GM18507 (cell line): ENCODE data around the gene ZNF318.
"Not testable (repeated sequence)": the region's sequence is repeated elsewhere in the genome, so short reads cannot be mapped to it uniquely, and the experiment has no call there.

Experiments
- DNase-seq: peaks from one replicate; pipeline ENCODE4 v3.0.0; 2011; ENCODE audit warnings: low read depth; ENCODE audit not compliant: insufficient read length; ENCODE audit errors: extremely low spot score
- FAIRE-seq: peaks from 2 replicates; lab custom pipeline; 2011; peaks lifted over from hg19 to GRCh38; lab: Jason Lieb, UNC

The ZNF318 gene

DNA sequence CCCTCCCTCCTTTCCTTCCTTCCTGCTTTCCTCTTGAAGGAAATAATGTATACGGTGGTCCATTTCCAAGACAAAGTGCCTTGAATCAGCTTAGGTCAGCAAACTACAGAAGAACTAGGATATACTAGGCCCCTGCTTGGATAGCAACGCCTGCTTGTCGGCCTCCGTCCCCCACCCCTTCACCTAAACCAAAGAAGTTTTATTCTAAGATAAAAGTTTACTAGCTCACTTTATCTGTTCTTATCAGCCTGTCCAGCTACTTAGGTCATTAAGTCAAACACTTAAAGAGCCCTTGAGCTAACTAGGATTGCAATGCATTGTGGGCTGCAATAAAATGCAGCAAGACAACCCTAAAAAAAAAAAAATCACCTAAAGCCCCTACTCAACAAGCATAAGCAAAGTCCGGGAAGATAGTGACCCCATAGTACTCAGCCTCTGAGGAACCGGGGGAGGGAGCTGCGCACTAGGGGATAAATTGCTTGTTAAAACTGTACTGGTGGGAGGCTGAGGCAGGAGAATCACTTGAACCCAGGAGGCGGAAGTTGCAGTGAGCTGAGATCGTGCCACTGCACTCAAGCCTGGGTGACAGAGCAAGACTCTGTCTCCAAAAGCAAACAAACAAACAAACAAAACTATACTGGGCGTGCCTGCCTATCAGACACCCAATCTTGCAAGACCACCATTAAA, 21.4 kb upstream of the ZNF318 start:
- DNase-seq, FAIRE-seq: not testable (repeated sequence)

DNA sequence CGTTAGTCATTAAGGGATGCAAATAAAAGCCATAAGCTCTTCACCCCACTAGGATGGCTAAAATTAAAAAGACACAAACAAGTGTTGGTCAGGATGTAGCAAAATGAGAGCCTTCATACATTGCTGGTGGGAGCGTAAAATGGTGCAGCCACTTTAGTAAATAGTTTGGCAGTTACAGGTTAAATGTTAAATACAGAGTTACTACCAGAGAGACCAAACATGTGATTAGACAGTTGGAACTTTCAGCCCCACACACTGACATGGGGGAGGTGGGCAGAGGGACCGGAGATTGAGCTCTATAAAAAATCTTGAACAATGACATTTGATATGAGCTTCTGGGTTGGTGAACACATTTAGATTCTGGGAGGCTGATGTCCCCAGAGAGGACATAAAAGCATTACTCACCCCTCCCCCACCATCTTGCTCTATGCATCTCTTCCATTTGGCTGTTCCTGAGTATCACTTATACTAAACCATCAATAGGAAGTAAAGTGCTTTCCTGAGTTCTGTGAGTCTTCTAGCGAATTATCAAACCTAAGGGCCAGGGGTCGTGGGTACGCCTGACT, 20.4 kb upstream of the ZNF318 start:
- no peak for FAIRE-seq
- DNase-seq: no peak

DNA sequence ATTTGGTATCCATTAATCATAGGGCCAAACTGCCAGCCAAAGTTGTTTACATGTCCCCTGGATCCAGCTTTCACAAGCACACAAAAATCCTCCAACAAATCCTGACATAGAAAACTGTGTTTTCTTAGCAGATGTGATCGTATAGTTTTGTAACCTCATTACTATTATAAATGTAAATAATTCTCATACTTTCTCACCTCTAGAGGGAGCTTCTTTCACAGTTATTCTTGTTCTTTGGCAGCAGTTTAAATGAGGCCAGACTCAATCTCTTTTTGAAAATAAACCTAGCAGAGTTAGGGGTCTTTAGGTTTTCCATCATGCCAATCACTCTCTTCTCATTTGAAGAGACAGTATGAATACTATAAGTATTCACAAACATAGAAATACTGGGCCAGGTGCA, 17.0 kb upstream of the ZNF318 start:
- FAIRE-seq (peak; percentile 63), DNase-seq (no peak)

DNA sequence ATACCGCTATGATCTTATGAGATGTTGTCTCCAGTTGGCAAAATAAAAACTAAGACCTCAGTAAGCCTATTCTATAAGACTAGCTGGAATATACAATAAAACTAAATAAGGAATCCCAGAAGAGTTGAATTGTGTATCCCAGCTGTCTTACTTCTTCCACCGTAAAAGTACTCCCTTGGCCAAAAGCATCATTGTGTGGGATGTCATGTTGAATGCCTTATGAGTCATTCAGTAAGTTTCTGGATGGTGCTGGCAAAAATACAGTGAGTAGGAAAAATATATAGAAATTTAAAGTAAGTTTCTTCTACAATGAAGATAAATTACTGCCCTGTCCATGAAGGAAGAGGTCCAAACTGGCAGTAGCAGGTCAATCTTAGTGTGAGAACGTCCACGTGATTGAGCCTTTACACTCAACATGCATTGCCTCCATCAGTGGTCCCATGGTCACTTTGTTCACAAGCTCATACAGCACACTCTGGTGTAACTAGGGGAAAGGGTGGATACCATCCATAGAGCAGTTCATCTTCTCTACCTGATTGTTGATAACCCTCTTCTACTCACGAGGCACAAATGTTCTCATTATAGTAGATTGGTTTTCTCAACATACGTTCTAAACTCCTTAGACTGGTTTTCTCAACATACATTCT, 13.7 kb upstream of the ZNF318 start:
- DNase-seq (no peak), FAIRE-seq (no peak)

DNA sequence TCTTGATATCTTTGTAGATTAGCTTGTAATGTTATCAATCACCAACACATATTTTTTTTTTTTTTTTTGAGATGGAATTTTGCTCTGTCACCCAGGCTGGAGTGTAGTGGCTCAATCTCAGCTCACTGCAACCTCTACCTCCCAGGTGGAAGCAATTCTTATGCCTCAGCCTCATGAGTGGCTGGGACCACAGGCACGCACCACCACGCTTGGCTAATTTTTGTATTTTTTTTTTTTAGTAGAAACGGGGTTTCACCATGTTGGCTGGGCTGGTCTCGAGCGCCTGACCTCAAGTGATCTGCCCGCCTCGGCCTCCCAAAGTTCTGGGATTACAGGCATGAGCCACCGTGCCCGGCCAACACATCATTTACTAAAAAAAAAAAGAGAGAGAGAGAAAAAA, 11.4 kb upstream of the ZNF318 start:
- not testable (repeated sequence) for DNase-seq, FAIRE-seq

DNA sequence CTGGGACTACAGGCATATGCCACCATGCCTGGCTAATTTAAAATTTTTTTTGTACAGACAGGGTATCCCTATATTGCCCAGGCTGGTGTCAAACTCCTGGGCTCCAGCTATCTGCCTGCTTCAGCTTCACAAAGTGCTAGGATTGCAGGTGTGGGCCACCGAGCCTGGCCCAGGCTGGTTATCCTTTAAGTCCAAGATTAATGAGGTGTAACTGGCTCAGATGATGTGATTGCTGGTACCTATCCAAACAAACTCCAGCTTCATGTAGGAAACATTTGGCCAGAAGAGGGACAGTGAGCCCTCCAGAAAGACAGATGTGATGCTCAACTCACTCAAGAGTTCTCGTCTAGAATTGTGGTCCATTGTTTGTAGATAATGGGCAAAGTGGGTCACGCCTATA, 9.2 kb upstream of the ZNF318 start:
- FAIRE-seq: no peak
- no peak for DNase-seq

DNA sequence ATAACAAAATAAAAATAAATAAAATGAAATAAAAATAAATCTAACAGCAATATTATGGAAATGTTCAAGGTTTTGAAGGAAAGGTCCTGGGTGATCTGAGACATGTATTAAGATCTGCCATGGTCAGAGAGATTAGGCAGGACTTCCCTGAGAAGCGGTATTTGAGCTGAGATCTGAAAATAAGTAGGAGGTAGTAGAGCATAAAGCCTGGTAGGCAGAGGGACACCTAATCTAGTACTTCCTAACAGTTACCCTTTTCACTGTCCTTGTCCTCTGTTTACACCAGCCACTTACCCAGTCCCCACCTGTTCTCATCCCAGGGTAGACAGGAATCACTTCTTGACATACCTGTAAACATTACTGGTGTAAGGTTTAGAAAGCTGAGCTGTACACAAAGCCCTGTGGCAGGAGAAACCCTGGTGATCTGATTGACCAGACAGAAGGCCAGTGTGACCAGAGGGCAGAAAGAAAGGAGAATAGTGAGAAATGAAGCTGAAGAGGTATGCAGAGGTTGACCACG, 8.3 kb upstream of the ZNF318 start:
- no peak for DNase-seq
- peak; percentile 77 for FAIRE-seq

DNA sequence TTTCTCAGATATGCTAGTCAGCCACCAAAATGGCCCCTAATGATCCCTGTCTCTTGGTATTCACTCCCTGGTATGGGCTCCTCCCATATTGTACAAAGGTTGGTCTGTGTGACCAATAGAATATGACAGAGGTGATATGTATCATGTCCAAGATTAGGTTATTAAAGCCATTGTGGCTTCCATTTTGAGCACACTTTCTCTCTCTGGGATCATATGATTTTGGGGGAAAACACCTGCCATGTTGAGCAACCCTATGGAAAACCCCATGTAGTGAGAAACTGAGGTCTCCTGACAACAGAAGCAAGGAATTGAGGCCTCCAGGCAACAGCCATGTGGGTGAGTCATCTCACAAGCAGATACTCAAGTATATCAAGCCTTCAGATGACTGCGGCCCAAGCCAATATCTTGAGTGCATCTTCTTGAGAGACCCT, 7.1 kb upstream of the ZNF318 start:
- FAIRE-seq (peak; percentile 85), DNase-seq (no peak)

DNA sequence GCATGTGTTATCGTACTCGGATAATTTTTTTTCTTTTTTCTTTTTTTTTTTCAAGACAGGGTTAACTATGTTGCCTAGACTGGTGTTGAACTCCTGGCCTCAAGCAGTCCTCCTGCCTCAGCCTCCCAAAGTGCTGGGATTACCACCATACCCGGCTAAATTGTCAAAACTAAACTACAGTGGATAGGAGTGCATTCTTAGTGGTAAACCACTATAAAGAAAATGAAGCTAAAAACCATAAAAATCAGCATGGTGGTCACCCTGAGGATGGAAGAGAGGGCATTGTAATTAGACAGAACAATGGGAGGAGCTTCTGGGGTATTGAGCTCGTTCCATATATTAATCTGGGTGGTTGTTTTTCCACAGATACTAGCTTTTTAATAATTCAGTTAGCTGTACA, 6.2 kb upstream of the ZNF318 start:
- no peak for FAIRE-seq
- no peak for DNase-seq

DNA sequence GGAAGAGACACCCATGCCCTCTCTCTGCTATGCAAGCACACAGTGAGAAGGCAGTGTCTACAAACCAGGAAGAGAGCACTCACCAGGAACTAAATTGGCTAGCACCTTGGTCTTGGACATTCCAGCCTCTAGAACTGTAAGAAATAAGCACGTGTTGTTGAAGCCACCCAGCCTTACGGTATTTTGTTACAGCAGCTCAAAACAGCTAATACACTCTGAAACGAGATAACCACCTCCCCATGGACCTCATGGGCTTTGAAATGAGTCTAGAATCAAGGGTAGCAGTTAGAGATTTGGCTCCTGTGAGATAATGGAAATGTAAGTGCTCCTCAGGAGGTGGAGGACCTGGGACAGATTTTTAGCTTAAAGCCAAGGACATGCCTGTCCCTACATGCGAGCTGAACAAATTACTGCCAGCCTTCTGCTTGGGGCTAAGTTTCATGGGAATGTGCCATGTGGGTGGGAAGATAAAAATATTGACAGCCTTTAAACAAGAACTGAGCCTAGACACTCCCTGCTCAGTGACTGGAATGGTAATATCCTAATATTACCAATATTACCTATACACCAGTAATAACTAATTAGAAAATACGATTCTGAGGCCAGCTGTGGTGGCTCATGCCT, 3.9 kb upstream of the ZNF318 start:
- FAIRE-seq (peak; percentile 21), DNase-seq (no peak)

DNA sequence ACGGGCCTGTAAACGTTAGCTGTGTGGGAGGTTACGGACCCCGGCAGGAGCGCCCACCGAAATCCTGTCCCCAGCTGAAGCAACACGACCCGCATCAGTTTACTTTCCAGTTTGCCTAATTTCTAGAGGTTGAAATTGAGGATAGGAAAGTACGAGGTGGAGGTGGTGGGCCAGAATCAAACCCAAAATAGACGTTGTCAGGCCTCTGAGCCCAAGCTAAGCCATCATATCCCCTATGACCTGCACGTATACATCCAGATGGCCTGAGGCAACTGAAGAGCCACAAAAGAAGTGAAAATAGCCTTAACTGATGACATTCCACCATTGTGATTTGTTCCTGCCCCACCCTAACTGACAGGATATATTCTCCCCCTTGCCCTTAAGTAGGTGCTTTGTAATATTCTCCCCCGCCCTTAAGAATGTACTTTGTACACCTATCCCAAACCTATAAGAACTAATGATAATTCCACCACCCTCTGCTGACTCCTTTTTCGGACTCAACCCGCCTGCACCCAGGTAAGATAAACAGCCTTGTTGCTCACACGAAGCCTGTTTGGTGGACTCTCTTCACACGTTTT, 645 bp upstream of the ZNF318 start:
- not testable (repeated sequence) for DNase-seq, FAIRE-seq

DNA sequence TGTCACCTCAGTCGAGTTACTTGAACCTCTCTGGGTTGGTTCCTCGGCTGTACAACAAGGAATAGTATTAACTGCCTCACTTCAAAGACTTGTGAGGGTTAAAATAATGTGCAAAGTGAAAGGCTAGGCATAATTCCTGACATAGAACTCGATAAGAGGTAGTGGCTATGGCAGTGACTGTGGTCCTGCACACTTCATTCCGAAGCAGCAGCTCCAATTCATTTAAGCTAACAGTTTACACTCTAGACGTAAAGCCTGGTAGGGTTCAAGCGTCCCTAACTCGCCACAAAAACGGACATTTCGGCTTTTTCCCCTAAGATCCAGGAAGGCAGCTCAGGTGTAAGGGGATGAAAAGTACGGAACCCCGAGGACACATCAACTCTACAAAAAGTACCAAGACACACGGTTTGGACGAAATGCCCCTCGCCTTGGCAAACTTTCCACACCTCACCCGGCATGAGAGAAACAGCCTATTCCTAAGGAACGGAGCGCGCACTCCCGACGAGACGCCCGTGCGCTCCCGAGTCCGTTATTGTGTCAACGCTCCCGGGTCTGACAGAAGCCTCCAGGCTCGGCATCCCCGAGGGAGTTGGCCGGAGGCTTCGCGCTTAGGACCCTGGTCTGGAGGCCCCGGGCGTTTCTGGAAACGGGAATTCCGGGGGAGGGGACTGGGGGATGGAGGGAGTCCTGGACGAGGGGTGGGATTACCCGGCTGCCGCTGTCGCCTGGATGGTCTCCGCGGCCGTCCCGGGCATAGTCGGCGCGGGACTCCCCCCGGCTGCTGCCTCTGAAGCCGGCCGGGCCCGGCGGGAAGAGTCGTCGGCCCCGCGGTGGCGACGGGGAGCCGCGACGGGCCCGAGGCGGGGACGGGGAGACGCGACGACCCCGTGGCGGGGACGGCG, 937 bp downstream of the ZNF318 start:
- FAIRE-seq (peak; percentile 12), DNase-seq (no peak)

DNA sequence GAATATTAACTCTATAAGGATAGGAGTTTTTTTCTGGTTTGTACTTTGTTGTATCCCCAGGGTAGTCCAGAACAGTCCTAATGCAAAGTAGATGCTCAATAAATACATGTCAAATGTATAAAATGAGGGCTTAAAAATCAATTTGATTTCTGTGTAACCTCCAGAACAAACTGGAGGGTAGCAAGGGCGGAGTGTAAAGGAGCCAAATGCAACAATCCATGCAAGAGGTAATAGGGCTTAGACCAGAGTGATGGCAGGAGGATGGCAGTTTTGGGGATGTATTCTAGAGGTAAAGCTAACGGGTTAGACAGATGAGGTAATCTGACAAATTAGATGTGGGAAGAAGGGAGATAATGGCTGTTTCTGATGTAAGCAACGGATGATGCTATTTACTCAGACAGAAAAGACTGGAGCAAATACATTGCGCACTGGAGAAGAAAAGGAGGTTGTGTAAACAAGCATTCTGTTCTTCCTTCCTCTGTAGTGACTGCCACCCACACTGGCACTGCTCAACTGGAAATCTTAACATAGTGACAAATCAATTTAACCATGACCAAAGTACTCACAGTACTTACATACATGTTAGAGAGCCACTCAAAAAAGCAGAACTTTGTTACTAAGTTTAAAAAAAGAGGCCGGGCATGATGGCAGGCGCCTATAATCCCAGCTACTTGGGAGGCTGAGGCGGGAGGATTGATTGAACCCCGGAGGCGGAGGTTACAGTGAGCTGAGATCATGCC, 2.0 kb downstream of the ZNF318 start:
- DNase-seq (no peak), FAIRE-seq (peak; percentile 9)

DNA sequence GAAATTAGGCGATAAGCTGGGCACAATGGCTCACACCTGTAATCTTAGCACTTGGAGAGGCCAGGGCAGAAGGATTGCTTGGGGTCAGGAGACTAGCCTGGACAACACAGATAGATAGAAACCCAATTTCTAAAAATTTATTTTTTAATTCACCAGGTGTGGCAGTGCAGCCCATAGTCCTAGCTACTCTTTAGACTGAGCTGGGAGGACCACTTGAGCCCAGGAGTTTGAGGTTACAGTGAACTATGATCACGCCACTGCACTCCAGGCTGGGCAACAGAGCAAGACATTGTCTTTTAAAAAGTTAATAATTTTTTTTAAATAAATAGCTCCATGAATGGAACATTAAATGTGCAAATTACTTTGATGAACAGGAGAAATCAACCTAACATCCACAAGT, 8.2 kb downstream of the ZNF318 start:
- DNase-seq (no peak), FAIRE-seq (no peak)

DNA sequence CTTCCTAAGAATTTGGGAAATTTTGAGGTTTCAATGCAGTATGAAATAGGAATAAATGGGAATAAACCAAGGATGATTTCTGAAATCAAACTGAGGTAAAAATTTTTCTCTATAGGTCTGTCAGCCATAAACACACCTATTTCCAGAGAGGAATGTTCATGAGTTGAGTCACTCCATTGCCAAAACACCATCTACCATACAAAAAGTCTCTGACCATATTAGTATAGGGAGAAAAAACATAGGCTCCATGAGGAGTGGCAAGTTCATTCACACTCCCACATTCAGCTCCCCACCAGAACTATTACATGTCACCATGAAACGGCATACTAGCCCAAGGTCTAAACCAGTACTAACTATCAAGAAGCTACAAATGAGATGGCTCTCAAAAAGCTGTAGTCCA, 9.6 kb downstream of the ZNF318 start:
- FAIRE-seq (no peak), DNase-seq (no peak)

DNA sequence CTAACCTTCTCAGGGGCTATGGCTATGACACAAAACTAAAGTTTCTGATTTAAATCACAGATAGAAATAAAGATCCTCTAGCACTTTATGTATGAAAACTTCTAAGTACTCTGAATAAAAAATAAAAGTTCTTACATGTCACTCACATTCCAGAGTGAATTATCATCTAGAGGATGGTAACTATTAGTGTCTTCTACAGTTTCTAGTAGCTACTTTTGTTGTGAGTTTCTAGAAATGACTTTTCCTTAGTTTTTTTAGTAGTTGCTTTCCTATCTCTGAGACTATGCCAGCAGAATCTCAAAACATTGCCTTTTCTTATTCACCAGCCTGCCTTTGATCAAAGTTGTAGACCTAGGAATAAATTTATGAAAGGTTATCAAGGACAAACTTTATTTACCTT, 10.1 kb downstream of the ZNF318 start:
- FAIRE-seq: no peak

DNA sequence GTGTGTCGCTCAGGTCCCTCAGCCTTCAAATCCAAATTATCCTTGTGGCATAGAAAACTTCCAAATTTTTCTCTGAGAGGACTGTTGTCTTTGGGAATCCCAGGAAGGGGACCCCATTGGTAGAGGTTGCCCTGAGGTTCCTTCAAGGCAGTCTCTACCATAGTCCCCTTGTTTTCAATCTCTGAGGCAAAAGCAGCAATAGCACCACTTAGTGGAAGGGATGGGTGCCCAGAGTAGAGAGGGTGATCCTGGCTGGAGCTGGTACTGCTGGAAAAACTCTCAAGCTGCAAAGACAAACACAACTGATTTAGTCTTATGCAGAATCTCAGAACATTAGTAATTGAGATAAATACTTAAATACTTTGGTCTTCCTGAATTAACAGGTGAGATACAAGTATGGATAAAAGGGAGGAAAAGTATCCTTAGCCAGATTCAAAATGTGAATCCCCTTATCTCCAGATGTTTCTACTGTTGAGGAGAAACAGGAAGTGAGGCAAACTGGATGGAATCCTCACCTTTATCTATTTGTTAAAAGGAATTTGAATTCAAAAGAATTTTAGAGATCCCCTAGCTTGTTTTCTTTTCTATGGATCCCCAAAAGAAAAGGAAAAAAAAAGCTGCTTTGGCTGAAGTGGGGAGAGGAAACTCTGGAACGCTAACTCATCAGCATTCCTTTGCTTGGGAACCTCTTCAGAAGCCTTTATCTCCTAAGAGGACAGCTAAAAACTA, 13.4 kb downstream of the ZNF318 start:
- DNase-seq: no peak
- FAIRE-seq: no peak

More for the DNA sequence above, 10.1 kb downstream of the ZNF318 start:
- no peak for DNase-seq

DNA sequence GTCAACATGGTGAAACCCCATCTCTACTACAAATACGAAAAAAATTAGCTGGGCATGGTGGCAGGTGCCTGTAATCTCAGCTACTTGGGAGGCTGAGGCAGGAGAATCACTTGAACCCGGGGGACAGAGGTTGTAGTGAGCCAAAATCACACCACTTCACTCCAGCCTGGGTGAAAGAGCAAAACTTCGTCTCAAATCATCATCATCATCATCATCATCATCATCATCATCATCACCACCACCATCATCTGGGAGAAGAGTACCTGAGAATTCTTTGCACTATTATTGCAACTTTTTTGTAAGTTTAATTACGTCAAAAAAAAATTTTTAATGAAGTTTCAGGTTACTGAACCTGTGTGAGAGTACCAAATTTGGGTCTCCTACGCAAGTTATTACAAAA, 17.5 kb downstream of the ZNF318 start:
- FAIRE-seq, DNase-seq: not testable (repeated sequence)
